GM12878 (cell line): ENCODE data around the gene CCS.

Source experiments
- ASH2L ChIP-seq: fragments of 300-600, 200-600 bp; sonication (generic); IDR thresholded peaks from 2 replicates; pipeline ENCODE4 v1.6.1; 2017; ENCODE audit warnings: low read depth, mild to moderate bottlenecking, borderline replicate concordance
- BRCA1 ChIP-seq: IDR thresholded peaks from 2 replicates; pipeline ENCODE4 v1.6.1; 2011; ENCODE audit warnings: low read depth, low read length, improper control_type of control experiment
- CBX3 ChIP-seq: fragments of 200-600 bp; sonication (generic); IDR thresholded peaks from 2 replicates; pipeline ENCODE4 v1.6.1; 2016; ENCODE audit warnings: low read depth, borderline replicate concordance
- HDAC6 ChIP-seq: fragments of 200-600 bp; sonication (generic); IDR thresholded peaks from one replicate; pipeline ENCODE4 v1.8.0; 2017; ENCODE audit warnings: antibody characterized with exemption; ENCODE audit not compliant: unreplicated experiment
- MTA3 ChIP-seq: IDR thresholded peaks from 2 replicates; pipeline ENCODE4 v1.6.1; 2012; ENCODE audit warnings: low read length, inconsistent platforms, borderline replicate concordance
- MYC ChIP-seq: IDR thresholded peaks from 2 replicates; pipeline ENCODE4 v1.6.1; 2011; ENCODE audit warnings: mild to moderate bottlenecking, low read length, moderate library complexity, inconsistent platforms; ENCODE audit not compliant: insufficient read depth, insufficient replicate concordance, insufficient read length, severe bottlenecking
- POLR2A ChIP-seq: IDR thresholded peaks from 2 replicates; pipeline ENCODE4 v1.6.1; 2011; ENCODE audit warnings: low read depth, mild to moderate bottlenecking, low read length
- POLR2AphosphoS5 ChIP-seq: IDR thresholded peaks from 2 replicates; pipeline ENCODE4 v1.6.1; 2011; ENCODE audit warnings: mild to moderate bottlenecking, low read length, inconsistent platforms
- SP1 ChIP-seq: IDR thresholded peaks from one replicate; pipeline ENCODE4 v1.6.1; 2011; ENCODE audit warnings: low read depth, low read length
- YY1 ChIP-seq: IDR thresholded peaks from 2 replicates; pipeline ENCODE4 v1.6.1; 2011; ENCODE audit warnings: low read depth, mild to moderate bottlenecking, low read length
- ZNF274 ChIP-seq: IDR thresholded peaks from one replicate; pipeline ENCODE4 v1.8.0; 2011; ENCODE audit not compliant: insufficient read length, insufficient read depth
- TF ChIP-seq, protein P1 (sequence below), 3 experiments: IDR thresholded peaks in 2 of 3; conservative IDR thresholded peaks in 1 of 3; 2 replicates each; pipeline ENCODE4 v1.5.1; 2011; ENCODE audit warnings: low read depth in 3 of 3, low read length in 3 of 3, mild to moderate bottlenecking in 3 of 3, control low read depth in 2 of 3, moderate library complexity in 2 of 3, inconsistent platforms in 1 of 3, mixed read lengths in 1 of 3; ENCODE audit not compliant: control insufficient read depth in 2 of 3, insufficient read depth in 1 of 3; ENCODE audit errors: extremely low read depth in 1 of 3

GRCh38 chr11:66653123-66653522 lies 60.1 kb downstream of the CCS start:
- TF ChIP-seq, protein P1, sequence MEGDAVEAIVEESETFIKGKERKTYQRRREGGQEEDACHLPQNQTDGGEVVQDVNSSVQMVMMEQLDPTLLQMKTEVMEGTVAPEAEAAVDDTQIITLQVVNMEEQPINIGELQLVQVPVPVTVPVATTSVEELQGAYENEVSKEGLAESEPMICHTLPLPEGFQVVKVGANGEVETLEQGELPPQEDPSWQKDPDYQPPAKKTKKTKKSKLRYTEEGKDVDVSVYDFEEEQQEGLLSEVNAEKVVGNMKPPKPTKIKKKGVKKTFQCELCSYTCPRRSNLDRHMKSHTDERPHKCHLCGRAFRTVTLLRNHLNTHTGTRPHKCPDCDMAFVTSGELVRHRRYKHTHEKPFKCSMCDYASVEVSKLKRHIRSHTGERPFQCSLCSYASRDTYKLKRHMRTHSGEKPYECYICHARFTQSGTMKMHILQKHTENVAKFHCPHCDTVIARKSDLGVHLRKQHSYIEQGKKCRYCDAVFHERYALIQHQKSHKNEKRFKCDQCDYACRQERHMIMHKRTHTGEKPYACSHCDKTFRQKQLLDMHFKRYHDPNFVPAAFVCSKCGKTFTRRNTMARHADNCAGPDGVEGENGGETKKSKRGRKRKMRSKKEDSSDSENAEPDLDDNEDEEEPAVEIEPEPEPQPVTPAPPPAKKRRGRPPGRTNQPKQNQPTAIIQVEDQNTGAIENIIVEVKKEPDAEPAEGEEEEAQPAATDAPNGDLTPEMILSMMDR (IDR thresholded peaks at IDR 0.05 in 2 of 3, conservative IDR thresholded peaks at IDR 0.05 in 1 of 3; ENCODE audit: control insufficient read depth in 2 of 3, extremely low read depth in 1 of 3, insufficient read depth in 1 of 3, low read depth in 3 of 3, low read length in 3 of 3): no peak
- TF ChIP-seq MTA3 (no peak), POLR2A (no peak), MYC (no peak), POLR2AphosphoS5 (0 out of 2 replicates have a peak, but pooled peaks have one; percentile 42), CBX3 (no peak), HDAC6 (no peak), SP1 (no peak), YY1 (no peak), ASH2L (no peak), ZNF274 (no peak), BRCA1 (no peak)
